Body of pancreas (tissue), 4 donors: ENCODE measurements around the gene GSDME.
"Not testable (repeated sequence)": the region's sequence is repeated elsewhere in the genome, so short reads cannot be mapped to it uniquely, and the experiment has no call there.

ENCODE experiments used
- POLR2A ChIP-seq, 3 donors: fragments of 450-650 bp; IDR thresholded peaks; one replicate each; pipeline ENCODE4 v1.6.1; 2016; ENCODE audit warnings: antibody characterized with exemption in 3 of 3, mild to moderate bottlenecking in 2 of 3
- TF ChIP-seq, protein P1 (sequence below), 7 experiments: fragments of 450-650 bp in 4 of 7; fragments of 200-600 bp in 3 of 7; sonication (generic) in 3 of 7; IDR thresholded peaks; one replicate each; pipeline ENCODE4 v1.5.1; 2016 to 2019; ENCODE audit warnings: antibody characterized with exemption in 7 of 7

DNA sequence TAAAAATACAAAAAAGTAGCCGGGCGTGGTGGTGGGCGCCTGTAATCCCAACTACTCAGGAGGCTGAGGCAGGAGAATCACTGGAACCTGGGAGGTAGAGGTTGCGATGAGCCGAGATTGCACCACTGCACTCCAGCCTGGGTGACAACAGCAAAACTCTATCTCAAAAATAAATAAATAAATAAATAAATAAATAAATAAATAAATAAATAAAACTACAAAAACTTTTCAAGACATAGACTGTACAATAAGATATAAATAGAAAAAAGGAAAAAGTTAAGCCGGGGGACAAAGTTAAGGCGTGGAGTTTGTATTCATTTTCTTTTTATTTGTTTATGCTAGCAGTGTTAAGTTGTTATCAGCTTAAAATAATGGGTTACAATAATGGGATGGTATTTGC is 21.7 kb downstream of the GSDME start:
- TF ChIP-seq, protein P1, sequence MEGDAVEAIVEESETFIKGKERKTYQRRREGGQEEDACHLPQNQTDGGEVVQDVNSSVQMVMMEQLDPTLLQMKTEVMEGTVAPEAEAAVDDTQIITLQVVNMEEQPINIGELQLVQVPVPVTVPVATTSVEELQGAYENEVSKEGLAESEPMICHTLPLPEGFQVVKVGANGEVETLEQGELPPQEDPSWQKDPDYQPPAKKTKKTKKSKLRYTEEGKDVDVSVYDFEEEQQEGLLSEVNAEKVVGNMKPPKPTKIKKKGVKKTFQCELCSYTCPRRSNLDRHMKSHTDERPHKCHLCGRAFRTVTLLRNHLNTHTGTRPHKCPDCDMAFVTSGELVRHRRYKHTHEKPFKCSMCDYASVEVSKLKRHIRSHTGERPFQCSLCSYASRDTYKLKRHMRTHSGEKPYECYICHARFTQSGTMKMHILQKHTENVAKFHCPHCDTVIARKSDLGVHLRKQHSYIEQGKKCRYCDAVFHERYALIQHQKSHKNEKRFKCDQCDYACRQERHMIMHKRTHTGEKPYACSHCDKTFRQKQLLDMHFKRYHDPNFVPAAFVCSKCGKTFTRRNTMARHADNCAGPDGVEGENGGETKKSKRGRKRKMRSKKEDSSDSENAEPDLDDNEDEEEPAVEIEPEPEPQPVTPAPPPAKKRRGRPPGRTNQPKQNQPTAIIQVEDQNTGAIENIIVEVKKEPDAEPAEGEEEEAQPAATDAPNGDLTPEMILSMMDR (IDR thresholded peaks at IDR 0.05), result not testable (repeated sequence)
- not testable (repeated sequence) for TF ChIP-seq POLR2A (IDR thresholded peaks at IDR 0.05)
